Kidney (tissue), 14 donors: ENCODE data around the gene CXCR4. TPM values are rescaled to one million over a fixed set of nuclear protein-coding genes. Genes with fewer than 3 reads are reported as not detected.

Experiments
- DNase-seq, 5 donors: peaks; one replicate each; pipeline ENCODE4 v3.0.0-alpha.2; 2013 to 2020
- FAIRE-seq: peaks from 2 replicates; lab custom pipeline; 2012; peaks lifted over from hg19 to GRCh38; lab: Jason Lieb, UNC
- H3K27ac ChIP-seq, 2 donors: one replicate each; pipeline ENCODE4 v1.7.0; 2013; ENCODE audit warnings: low read depth in 2 of 2, low read length in 2 of 2, inconsistent platforms in 1 of 2
- H3K27me3 ChIP-seq: one replicate; pipeline ENCODE4 v1.7.1; 2013; ENCODE audit warnings: low read length, inconsistent platforms; ENCODE audit not compliant: control insufficient read depth, insufficient read depth
- H3K36me3 ChIP-seq, 3 donors: one replicate each; pipeline versions ENCODE4 v1.7.0 to v1.7.1; 2013; ENCODE audit warnings: low read length in 3 of 3, control low read depth in 1 of 3, inconsistent platforms in 1 of 3; ENCODE audit not compliant: insufficient read depth in 3 of 3, control insufficient read depth in 2 of 3
- H3K4me1 ChIP-seq, 3 donors: one replicate each; pipeline versions ENCODE4 v1.7.0 to v1.7.1; 2013; ENCODE audit warnings: low read length in 3 of 3, inconsistent platforms in 1 of 3, low read depth in 1 of 3; ENCODE audit not compliant: control insufficient read depth in 2 of 3, insufficient read depth in 2 of 3
- H3K4me3 ChIP-seq, 3 donors: one replicate each; pipeline versions ENCODE4 v1.7.0 to v1.8.1; 2013; ENCODE audit warnings: low read length in 3 of 3, control low read depth in 1 of 3, inconsistent platforms in 1 of 3
- H3K9ac ChIP-seq, 3 donors: one replicate each; pipeline versions ENCODE4 v1.7.0 to v1.7.1; 2013; ENCODE audit warnings: low read length in 3 of 3, control low read depth in 1 of 3, inconsistent platforms in 1 of 3
- H3K9me3 ChIP-seq, 3 donors: one replicate each; pipeline versions ENCODE4 v1.7.0 to v1.7.1; 2013; ENCODE audit warnings: low read length in 3 of 3, control low read depth in 1 of 3, inconsistent platforms in 1 of 3; ENCODE audit not compliant: control insufficient read depth in 2 of 3, insufficient read depth in 1 of 3
- intact Hi-C: fragments of 100-400 bp; cut with DNase I; formaldehyde crosslinking; loops from one replicate; pipeline ENCODE4 v1.11.1; 2022
- polyA plus RNA-seq: library from polyadenylated mRNA; stranded (reverse); fragments of 350-450 nt; fragmentation: Illumina TruSeq; extraction: RNeasy Lipid Tissue Mini Kit (QIAGEN cat#74804); gene quantifications from one replicate; pipeline ENCODE4 v1.2.3, GENCODE V29; 2014; ENCODE audit warnings: low read depth, low replicate concordance; ENCODE audit not compliant: insufficient read depth
- total RNA-seq: library from RNA; stranded (reverse); fragmentation: NEBNext Ultra II Directional; extraction: Animal tissue kit (Norgen Biotek cat#: 25700); gene quantifications from one replicate; pipeline ENCODE4 v1.2.1, GENCODE V29; 2021
- TF ChIP-seq, protein P1 (sequence below): IDR thresholded peaks from 3 replicates; pipeline ENCODE4 v1.5.1; 2012; ENCODE audit warnings: mild to moderate bottlenecking, moderate library complexity, borderline replicate concordance; ENCODE audit not compliant: insufficient read depth; ENCODE audit errors: extremely low read depth
- donor health status: control.
- donor health status: control.
- donor health status: control.
- donor health status: control.
- donor health status: control.
- donor health status: DM: yes; HTN: yes; CAD: no.
- donor health status: Normal renal cell carcinoma (clear cell type).

The CXCR4 gene
- total and polyA plus RNA-seq, 2 donors from 2014 or later = 9.5 to 51.9 TPM

- intact Hi-C loops = no loop called here
- no peak for FAIRE-seq
- H3K4me1 ChIP-seq = no peaks in the 10 kb centered on the region
Observed at GRCh38 chr2:136125236-136125635, 7.3 kb upstream of the CXCR4 start.

DNA sequence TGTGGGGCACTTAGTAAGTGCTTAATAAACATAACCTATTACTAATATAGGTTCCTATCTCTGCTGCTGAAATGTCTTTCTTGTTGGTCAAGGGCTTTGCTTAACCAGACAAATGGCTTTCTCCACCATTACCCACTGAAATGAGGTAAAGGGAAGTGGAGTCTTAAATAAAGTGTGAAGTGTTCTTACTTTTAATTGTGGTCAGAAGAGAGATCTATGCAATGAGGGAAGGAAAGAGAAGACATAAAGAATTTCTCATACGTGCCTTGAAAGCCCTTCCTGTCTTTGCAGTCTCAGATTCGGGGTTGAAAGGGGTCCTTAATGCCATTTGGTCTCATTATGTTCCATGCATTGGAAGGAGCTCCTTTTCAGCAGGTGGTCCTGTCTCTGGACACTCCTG is 6.9 kb upstream of the CXCR4 start:
- no peaks in the 10 kb centered on the region for H3K27me3 ChIP-seq
- no peak overlapping the region for H3K27ac ChIP-seq
- H3K9ac ChIP-seq = no peak overlapping the region
- intact Hi-C loops = no loop called here
- H3K36me3 ChIP-seq = no peaks in the 10 kb centered on the region
- no peaks in the 10 kb centered on the region for H3K9me3 ChIP-seq
- no peak overlapping the region for H3K4me3 ChIP-seq
- no peak for DNase-seq
- TF ChIP-seq, protein P1, sequence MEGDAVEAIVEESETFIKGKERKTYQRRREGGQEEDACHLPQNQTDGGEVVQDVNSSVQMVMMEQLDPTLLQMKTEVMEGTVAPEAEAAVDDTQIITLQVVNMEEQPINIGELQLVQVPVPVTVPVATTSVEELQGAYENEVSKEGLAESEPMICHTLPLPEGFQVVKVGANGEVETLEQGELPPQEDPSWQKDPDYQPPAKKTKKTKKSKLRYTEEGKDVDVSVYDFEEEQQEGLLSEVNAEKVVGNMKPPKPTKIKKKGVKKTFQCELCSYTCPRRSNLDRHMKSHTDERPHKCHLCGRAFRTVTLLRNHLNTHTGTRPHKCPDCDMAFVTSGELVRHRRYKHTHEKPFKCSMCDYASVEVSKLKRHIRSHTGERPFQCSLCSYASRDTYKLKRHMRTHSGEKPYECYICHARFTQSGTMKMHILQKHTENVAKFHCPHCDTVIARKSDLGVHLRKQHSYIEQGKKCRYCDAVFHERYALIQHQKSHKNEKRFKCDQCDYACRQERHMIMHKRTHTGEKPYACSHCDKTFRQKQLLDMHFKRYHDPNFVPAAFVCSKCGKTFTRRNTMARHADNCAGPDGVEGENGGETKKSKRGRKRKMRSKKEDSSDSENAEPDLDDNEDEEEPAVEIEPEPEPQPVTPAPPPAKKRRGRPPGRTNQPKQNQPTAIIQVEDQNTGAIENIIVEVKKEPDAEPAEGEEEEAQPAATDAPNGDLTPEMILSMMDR = no peak
- no peaks in the 10 kb centered on the region for H3K4me1 ChIP-seq
- FAIRE-seq = no peak

More at GRCh38 chr2:136125236-136125635, 7.3 kb upstream of the CXCR4 start:
- Histone ChIP-seq H3K4me3 (no peak overlapping the region), H3K27ac (no peak overlapping the region), H3K9ac (no peak overlapping the region), H3K9me3 (no peaks in the 10 kb centered on the region), H3K27me3 (no peaks in the 10 kb centered on the region), H3K36me3 (no peaks in the 10 kb centered on the region)
- no peak for DNase-seq
- TF ChIP-seq, protein P1 = no peak

DNA sequence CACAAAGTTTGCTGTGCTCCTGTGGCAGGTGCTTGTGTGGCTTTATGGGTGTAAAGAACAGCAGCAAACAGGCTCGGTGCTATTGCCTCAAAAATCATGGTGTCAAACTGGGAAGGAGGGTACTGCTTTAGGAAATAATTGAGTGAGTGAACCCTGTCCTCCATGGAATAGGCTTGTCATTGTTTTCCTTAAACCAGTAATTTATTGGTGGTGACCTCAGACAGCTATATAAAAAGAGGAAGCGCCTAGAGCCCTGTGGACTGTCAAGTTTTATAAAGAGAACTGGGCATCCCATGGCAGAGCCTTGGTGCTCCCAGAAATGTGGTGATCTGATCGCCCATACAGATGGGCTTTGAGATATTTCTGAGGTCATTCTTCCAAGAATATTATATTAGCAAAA is 4.7 kb upstream of the CXCR4 start:
- intact Hi-C loops = no loop called here
- no peaks in the 10 kb centered on the region for H3K36me3 ChIP-seq
- no peaks in the 10 kb centered on the region for H3K27me3 ChIP-seq
- H3K4me3 ChIP-seq = no peak overlapping the region
- no peaks in the 10 kb centered on the region for H3K9me3 ChIP-seq
- H3K9ac ChIP-seq = no peak overlapping the region
- H3K4me1 ChIP-seq = peaks cover 0 to 8% (median 6%) of the 10 kb centered on the region in 3 donors
- DNase-seq = no peak
- TF ChIP-seq, protein P1 = no peak
- FAIRE-seq = no peak
- H3K27ac ChIP-seq = no peak overlapping the region
